Gastroesophageal sphincter (tissue), 4 donors: Measurements from ENCODE around the gene LRRC1. TPM values are rescaled to one million over a fixed set of nuclear protein-coding genes. Genes with fewer than 3 reads are reported as not detected.

Experiments used
- ATAC-seq: fragments of 150-250 bp; one replicate; pipeline ENCODE4 v1.9.1; 2016; ENCODE audit warnings: mild to moderate bottlenecking, moderate library complexity
- H3K27ac ChIP-seq, 4 donors: fragments of 200-600 bp; sonication (generic) in 3 of 4; 1 replicate in 3 of 4; 2 replicates in 1 of 4; pipeline ENCODE4 v1.5.1; 2016 to 2019
- H3K27me3 ChIP-seq: fragments of 200-600 bp; sonication (generic); one replicate; pipeline ENCODE4 v1.5.1; 2019
- H3K36me3 ChIP-seq, 2 donors: fragments of 200-600 bp; sonication (generic); one replicate each; pipeline ENCODE4 v1.5.1; 2019; ENCODE audit warnings: control low read depth in 1 of 2
- H3K4me1 ChIP-seq, 3 donors: fragments of 200-600 bp; sonication (generic); 1 replicate in 2 of 3; 2 replicates in 1 of 3; pipeline ENCODE4 v1.5.1; 2016 to 2019; ENCODE audit warnings: control low read depth in 2 of 3
- H3K4me3 ChIP-seq, 2 donors: fragments of 200-600 bp; sonication (generic); one replicate each; pipeline ENCODE4 v1.5.1; 2019; ENCODE audit warnings: mild to moderate bottlenecking in 1 of 2, moderate library complexity in 1 of 2
- H3K9me3 ChIP-seq, 3 donors: fragments of 200-600 bp; sonication (generic); one replicate each; pipeline ENCODE4 v1.5.1; 2017 to 2019; ENCODE audit warnings: control low read depth in 2 of 3
- CTCF ChIP-seq, 4 experiments: fragments of 200-600 bp in 2 of 4; fragments of 450-650 bp in 2 of 4; sonication (generic) in 1 of 4; IDR thresholded peaks; one replicate each; pipeline ENCODE4 v1.5.1; 2017 to 2019; ENCODE audit warnings: antibody characterized with exemption in 4 of 4, mild to moderate bottlenecking in 2 of 4, moderate library complexity in 2 of 4
- EP300 ChIP-seq: sonication (generic); formaldehyde crosslinking; IDR thresholded peaks from one replicate; pipeline ENCODE4 v1.6.1; 2017; ENCODE audit warnings: antibody characterized with exemption, mild to moderate bottlenecking
- POLR2A ChIP-seq, 2 donors: fragments of 450-650 bp; IDR thresholded peaks; one replicate each; pipeline ENCODE4 v1.6.1; 2017; ENCODE audit warnings: antibody characterized with exemption in 2 of 2, mild to moderate bottlenecking in 2 of 2, moderate library complexity in 1 of 2
- POLR2AphosphoS5 ChIP-seq: sonication (generic); formaldehyde crosslinking; IDR thresholded peaks from one replicate; pipeline ENCODE4 v1.6.1; 2017; ENCODE audit warnings: antibody characterized with exemption
- WGBS, 2 donors: methylation state at CpG; one replicate each; pipeline ENCODE4 v1.1.5; 2018; ENCODE audit warnings: low coverage in 1 of 2; 5-methylcytosine and 5-hydroxymethylcytosine counted together
- total RNA-seq, 4 donors: library from RNA; depleted of rRNA; stranded (reverse); fragments of >200 nt; gene quantifications; one replicate each; pipeline ENCODE4 v1.1.0, GENCODE V29; 2016

Gene LRRC1
- total RNA-seq, 4 donors from 2014 or later, result 12.4 to 28.3 (median 15.5) TPM

GRCh38 chr6:53873922-53874321 is 79.1 kb downstream of the LRRC1 start:
- H3K36me3 ChIP-seq, result no peaks in the 10 kb centered on the region
- H3K27me3 ChIP-seq, result no peaks in the 10 kb centered on the region
- WGBS, 2 donors, result 83 to 93% methylated on average over 4 of the region's 4 CpGs
- H3K27ac ChIP-seq, result no peak overlapping the region
- no peak for TF ChIP-seq POLR2A (IDR thresholded peaks at IDR 0.05)
- no peak for TF ChIP-seq EP300
- no peak for TF ChIP-seq CTCF (IDR thresholded peaks at IDR 0.05)
- no peak for TF ChIP-seq POLR2AphosphoS5
- H3K9me3 ChIP-seq, result no peaks in the 10 kb centered on the region
- H3K4me3 ChIP-seq, result no peak overlapping the region
- H3K4me1 ChIP-seq, result no peaks in the 10 kb centered on the region
- no peak for ATAC-seq

- Histone ChIP-seq H3K4me3 (no peak overlapping the region), H3K9me3 (no peaks in the 10 kb centered on the region), H3K27ac (no peak overlapping the region), H3K4me1 (no peaks in the 10 kb centered on the region), H3K36me3 (no peaks in the 10 kb centered on the region), H3K27me3 (no peaks in the 10 kb centered on the region)
- 100% methylated on average over 2 of the region's 2 CpGs for WGBS, 2 donors
- no peak for TF ChIP-seq EP300
- TF ChIP-seq POLR2AphosphoS5, result no peak
- TF ChIP-seq POLR2A (IDR thresholded peaks at IDR 0.05), result no peak
- TF ChIP-seq CTCF (IDR thresholded peaks at IDR 0.05), result no peak
- ATAC-seq, result no peak
Observed at GRCh38 chr6:53874964-53875363, 80.2 kb downstream of the LRRC1 start.

- Histone ChIP-seq H3K9me3 (no peaks in the 10 kb centered on the region), H3K4me1 (no peaks in the 10 kb centered on the region), H3K36me3 (no peaks in the 10 kb centered on the region), H3K27me3 (no peaks in the 10 kb centered on the region), H3K4me3 (no peak overlapping the region), H3K27ac (no peak overlapping the region)
- TF ChIP-seq POLR2A (IDR thresholded peaks at IDR 0.05) (no peak), POLR2AphosphoS5 (no peak), CTCF (IDR thresholded peaks at IDR 0.05) (no peak), EP300 (no peak)
- WGBS, 2 donors, result 78 to 100% methylated on average over 2 of the region's 2 CpGs
- no peak for ATAC-seq
Observed at GRCh38 chr6:53877151-53877550, 82.3 kb downstream of the LRRC1 start.

- Histone ChIP-seq H3K27ac (no peak overlapping the region), H3K27me3 (no peaks in the 10 kb centered on the region), H3K4me1 (no peaks in the 10 kb centered on the region), H3K9me3 (no peaks in the 10 kb centered on the region), H3K36me3 (peaks cover 0 to 3% of the 10 kb centered on the region in 2 donors), H3K4me3 (no peak overlapping the region)
- no peak for ATAC-seq
- WGBS, 2 donors, result 94 to 97% methylated on average over 2 of the region's 2 CpGs
- TF ChIP-seq CTCF (IDR thresholded peaks at IDR 0.05) (no peak), POLR2AphosphoS5 (no peak), EP300 (no peak), POLR2A (IDR thresholded peaks at IDR 0.05) (no peak)
Observed at GRCh38 chr6:53878808-53879207, 84.0 kb downstream of the LRRC1 start.

GRCh38 chr6:53879608-53880007 is 84.8 kb downstream of the LRRC1 start:
- no peaks in the 10 kb centered on the region for H3K9me3 ChIP-seq
- no peak for ATAC-seq
- TF ChIP-seq CTCF (IDR thresholded peaks at IDR 0.05), result no peak
- no peak for TF ChIP-seq POLR2A (IDR thresholded peaks at IDR 0.05)
- no peak for TF ChIP-seq EP300
- no peak for TF ChIP-seq POLR2AphosphoS5
- H3K36me3 ChIP-seq, result peaks cover 0 to 10% of the 10 kb centered on the region in 2 donors
- H3K4me1 ChIP-seq, result no peaks in the 10 kb centered on the region
- H3K27me3 ChIP-seq, result no peaks in the 10 kb centered on the region
- 63 to 70% methylated on average over 4 of the region's 4 CpGs for WGBS, 2 donors
- no peak overlapping the region for H3K27ac ChIP-seq
- no peak overlapping the region for H3K4me3 ChIP-seq
